ENCODE measurements around the gene MAPK12.

Gene MAPK12

DNA sequence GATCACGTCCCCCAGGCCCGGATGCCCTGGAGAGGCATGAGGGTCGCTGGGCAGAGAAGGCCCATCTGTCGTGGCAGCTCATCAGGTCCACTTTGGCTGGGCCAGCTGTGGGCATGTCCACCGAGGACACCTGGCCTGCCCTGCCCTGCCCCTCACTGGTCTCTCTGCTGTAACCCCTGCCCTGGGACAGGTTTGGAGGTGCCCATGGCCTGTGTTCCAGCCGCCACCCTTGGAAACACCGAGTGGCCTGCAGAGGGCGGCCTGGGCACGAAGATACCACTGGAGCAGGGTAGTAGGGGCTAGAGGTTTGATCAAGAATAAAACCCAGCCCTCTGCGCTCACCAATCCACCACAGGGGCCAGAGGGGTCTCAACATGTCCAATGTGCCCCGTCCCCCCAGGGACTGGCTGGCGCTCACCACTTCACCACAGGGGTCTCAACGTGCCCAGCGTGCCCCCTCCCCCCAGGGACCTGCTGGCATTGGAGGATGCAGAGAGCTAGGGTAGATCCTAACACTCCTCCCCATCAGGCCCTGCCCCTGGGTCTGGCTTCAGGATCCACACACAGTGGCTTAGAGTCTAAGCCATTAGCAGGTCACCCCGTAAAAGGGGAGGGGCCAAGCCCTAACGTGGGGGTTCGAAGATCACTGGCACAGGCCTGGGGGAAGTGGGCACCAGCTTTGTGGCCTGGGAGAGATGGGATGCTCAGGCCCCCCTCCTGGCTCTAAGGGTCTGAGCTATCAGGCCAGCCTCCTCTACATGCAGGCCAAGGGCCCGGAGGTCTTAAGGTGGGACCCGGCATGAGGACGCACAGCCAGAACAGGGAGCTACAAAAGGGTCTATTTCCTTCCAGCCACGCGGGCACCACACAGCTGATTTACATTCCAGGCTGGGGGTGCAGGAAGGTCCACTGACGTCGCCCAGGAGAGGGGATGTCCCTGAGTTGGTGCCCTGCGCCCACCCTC is 9.1 kb downstream of the MAPK12 start:
- no peak for DNase-seq (ENCODE audit: low read depth)

DNA sequence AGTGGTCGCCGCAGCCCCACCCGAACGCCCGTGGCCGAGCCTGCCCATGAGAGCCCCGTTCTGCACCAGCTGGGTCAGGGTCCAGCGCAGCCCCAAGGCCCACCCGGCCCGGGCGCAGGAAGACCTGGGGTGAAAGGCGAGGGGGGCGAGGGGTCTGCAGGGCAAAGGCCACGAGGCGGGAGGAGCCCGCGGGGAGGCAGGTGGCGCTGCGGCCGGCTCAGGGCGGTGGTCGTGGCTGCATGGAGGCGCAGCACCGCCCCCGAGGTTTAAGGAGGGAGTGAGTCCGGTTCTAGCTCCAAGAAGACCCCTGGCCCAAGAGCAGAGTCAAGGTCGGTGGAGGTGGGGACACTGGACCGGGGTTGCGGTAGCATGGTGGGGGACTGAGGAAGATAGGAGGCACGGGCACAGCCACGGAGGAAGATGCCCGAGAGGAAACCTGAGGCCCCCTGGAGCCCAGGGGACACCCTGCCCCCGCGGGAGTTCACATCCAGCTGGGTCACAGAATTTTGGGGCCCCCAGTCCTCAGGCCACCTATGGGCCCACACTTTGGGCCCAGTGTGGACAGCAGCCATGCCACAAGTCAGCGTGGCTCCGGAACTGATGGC is 9.9 kb downstream of the MAPK12 start:
- no peak for DNase-seq (ENCODE audit: low read depth)

DNA sequence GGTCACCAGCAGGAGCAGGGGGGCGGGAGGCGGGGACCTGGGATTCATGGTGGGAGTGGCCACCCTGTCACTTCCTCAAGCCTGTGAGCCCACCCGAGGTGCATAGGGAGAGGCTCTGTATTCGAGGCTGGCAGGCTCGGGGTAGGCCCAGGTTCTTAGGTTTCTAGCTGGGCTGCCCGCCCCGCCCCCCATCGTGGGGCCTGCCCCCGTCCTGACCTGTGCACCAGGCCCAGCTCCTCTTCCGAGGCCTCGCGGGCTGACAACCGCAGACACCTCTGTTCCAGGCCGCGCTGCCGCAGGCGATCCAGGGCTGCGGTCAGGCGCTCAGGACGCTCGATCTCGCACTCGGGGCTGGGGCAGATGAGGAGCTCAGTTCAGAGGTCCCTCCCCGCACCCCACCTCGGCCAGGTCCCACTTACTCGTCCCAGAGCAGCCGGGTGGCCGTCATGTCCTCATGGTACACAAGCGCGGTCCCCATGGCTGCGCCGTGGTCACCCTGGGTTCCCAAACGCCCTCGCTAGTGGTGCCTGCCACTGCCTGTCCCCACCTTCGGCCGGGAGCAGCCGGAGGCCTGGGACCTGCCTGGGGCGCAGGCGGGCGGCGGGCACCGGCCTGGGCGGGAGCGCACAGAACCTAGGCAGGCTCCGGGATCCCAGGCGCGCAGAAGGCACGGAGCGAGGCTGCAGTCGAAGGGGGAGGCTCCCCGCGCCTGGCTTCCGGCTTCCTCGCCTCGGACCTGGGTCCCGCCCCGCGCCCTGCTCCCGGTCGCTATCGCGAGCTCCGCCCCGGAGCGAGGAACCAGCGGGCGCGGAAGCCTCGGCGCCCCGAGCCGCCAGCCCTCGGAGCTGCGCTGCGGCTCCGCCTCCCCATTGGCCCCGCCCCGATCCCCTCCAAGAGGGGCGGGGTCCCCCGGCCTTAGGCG is 10.7 kb downstream of the MAPK12 start, which contains the start of gene HDAC10:
HDAC10 (minus strand) TSS at position 711 of the 922 bp plus-strand sequence; CDS start at position 478, 233 bp downstream.
- DNase-seq (ENCODE audit: low read depth) = no peak

DNA sequence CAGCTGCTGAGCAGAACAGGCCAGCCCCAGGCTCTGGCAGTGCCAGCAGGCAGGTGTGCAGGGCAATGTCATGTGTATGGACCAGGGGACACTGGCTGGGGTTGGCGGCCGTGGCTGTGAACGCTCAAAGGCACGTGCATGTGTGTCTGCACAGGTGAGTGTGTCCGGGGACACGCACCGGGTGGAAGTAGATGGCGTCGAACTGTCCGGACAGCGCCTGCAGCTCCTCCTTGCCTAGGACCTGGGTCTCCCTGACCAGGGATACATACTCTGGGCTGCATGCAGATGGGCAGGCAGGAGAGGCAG is 11.3 kb downstream of the MAPK12 start:
- DNase-seq (ENCODE audit: low read depth) = no peak

DNA sequence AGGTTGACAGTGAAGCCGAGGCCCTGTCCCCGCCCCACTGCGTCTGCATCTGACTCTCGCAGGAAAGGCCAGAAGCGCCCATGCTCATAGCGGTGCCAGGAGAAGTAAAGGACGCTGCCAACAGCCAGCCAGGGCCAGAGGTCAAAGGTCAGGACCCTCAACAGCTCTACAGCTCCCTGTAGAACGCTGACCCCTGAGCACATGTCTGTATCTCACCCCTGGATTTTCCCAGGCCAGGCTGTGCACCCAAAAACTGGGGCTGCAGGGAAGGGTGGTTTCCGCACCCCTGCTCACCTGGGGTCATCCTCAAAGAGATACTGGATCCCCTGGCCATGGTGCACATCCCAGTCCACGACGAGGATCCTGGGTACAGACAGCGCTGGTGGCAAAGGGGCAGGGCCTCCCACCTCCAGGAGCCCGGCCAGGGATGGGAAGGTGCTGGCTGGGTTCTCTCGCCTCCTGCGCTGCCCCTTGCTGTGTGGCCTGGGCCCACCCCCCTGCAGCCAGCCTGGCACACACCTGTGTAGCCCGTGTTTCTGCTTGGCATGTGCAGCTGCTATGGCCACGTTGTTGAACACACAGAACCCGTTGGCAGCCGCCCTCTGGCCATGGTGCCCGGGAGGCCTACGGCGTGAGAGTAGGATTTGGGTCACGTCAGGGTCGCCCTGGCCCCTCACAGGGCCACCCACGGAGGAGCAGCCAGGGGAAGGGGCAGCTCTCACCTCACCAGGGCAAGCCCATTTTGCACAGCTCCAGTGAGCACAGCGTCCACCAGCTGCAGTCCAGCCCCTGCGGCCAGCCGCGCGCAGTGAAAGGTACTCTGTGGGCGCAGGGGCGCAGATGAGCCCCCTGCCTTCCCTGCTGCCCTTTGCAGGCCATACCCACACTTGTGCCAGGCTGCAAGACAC is 11.9 kb downstream of the MAPK12 start:
- DNase-seq (ENCODE audit: low read depth) = no peak

DNA sequence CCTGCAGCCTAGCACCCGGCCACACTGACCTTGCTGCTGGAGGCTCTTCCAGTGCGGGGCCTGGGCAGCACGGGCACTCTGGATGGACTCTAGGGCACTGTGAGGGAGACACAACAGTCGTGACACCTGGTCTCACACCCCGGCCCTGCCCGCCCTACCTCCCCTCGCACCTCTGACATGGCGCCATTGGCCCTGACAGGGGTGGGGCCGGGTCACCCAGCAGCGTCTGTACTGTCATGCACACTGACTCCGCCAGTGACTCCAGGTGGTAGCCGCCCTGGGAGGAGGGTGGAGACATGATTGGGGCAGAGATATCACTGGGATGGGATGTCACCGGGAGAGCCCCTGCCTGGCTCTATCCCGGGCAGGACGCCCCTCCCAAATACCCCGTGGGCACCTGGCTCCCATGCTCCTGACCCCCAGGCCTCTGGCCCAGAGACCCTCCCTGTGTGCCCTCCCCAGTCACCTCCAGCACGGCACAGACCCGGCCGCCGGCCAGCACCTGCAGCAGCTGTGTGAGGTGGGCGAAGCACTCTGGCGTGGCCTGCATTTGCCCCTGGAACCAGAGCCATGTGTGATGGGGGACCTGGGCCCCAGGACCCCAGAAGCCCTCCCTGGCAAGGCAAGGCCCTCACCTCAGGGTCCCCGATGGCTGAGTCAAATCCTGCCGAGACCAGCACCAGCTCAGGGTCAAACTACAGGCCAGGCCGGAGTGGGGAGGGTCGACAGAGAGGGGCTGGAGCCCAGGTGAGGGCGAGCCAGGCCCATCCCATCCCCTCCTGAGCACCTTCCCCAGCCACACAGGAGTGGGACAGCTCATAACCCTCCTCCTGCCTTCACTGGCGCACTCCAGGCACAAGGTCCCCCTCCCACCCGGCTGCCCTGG is 13.0 kb downstream of the MAPK12 start:
- DNase-seq (ENCODE audit: low read depth) = no peak

DNA sequence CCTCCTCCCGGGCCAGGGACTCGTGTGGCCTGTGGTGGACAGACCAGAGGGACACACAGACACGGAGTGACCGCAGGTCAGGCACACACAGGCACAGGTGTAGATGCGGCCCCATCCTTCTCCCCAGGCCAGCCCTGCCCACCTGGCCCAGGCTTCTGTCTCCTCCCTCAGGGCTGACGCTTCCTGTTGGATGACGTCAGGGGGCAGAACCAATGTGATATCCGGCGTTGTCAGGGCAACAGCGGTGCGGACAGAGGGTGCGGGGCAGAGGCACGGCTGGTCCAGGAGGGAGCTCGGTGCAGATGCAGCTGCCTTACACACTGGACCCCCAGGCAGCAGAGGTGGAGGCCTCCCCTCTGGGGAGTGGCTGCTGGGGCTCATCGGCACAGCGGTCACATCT is 13.7 kb downstream of the MAPK12 start:
- DNase-seq (ENCODE audit: low read depth) = no peak

DNA sequence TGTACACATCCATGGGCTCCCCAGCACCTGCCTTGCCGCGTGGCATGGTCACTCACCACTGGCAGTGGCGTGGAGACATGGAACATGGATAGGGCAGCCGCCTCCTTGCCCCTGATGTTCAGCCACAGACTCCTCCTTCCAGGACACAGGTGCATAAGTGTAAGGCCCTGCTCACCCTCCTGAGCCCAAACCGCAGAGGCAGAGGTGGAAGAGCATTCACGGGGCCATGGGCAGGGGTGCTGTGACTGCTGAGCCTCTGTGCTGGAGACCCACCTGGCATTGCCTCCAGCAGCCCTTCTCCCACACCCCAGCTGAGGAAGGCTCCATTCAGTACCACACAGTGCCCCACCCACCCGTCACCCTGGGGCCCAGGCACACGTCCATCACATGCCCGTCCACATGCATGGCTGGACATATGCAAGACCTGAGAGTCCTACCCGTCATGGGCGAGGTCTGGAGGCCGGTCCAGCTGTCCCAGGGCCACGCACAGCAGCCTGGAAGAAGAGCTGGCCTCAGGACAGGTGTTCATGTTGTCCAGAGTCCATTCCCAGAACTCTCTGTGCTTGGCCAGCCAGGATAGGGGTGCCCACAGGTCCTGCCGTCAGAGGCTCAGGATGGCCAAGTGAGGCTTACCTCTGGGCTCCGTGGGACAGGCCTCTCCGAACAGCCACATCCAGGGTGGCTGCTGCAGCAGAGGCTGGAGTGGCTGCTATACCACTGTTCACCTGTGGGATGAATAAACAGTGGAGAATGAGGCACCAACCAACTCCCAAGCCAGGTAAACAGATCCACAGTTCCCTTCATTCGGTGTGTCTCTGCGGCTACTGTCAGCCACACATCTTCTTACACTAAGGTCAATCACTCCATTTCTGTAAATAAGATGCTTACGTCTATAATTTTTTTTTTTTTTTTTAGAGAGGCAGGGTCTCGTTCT is 15.0 kb downstream of the MAPK12 start:
- DNase-seq (ENCODE audit: low read depth) = no peak

DNA sequence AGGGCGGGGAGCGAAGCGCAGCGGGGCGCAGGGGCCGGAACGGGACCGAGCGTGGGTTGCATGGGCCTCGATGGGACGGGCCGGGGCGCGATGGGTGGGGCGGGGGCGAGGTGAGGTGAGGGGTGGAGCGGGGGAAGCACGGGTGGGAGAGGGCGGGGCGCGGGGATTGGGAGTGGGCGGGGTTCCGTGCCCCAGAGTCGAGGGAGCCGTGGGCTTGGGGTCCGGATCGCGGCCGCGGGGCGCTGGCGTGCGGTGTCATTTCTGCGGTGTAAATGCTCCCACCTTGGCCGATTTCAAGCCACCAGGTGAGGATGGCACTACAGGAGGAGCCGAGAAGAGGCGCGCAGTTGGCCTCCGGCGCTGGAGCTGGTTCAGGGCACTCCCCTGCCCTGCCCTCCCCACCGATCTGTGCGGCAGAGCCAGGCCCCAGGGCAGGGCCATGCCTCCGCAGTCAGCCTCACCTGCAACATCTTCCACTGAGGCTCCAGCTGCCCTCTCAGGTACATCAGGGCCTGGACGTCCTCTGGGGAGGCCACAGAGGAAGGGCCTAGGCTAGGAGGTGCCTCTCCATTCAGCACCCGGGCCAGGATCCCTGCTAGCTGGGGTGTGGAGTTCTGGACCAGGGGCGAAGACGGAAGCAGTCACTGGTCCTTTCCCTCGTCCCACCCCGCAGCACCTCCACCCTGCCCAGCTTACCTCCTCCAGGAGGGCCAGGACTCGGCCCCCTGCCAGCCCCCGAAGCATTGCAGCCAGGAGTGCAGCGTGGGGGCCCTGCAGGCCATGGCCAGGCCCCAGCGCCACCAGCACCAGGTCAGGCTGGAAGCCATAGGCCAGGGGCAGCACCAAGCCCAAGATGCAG is 16.0 kb downstream of the MAPK12 start:
- no peak for DNase-seq (ENCODE audit: low read depth)

DNA sequence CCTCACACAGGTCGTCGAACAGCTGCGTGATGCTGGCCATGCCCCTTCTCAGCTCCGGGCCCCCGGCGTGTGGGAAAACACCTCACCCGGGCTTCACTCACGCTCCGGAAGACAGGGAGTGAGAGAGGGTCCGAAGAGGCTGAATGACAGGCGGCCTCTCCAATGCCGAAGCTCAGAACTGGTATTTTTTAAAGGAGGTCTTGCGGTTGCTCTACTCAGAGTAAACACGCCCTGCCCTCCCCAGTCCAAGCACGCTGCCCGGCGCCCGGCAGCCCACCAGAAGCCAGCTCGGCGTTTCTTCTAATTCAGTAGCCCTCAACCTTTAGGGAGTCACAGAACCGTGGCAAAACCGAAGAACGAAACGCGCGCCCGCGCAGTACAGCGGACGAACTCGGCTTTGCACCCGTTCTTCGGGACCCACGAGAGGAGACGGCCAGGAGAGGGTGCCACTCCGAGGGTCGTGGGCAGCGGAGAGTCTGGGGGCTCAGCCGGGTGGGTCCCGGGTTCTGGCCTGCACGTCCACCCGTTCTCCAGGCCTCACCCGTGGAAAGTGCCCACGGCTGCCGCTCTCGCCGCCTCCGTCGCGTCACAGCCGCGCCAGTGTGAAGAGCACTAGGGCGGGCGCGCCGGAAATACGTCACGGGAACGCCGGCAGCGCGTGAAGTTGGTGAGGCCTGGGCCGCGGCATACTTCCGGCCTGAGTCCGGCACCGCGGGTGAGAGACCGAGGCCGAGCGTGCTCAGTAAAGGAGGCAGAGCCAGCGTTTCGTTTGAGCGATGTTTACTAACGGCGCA is 16.9 kb downstream of the MAPK12 start, which contains the start of gene TUBGCP6:
TUBGCP6 (minus strand) TSS at position 604 of the 794 bp plus-strand sequence; CDS start at position 40, 564 bp downstream.
- peak; percentile 82 for DNase-seq (ENCODE audit: low read depth)

DNA sequence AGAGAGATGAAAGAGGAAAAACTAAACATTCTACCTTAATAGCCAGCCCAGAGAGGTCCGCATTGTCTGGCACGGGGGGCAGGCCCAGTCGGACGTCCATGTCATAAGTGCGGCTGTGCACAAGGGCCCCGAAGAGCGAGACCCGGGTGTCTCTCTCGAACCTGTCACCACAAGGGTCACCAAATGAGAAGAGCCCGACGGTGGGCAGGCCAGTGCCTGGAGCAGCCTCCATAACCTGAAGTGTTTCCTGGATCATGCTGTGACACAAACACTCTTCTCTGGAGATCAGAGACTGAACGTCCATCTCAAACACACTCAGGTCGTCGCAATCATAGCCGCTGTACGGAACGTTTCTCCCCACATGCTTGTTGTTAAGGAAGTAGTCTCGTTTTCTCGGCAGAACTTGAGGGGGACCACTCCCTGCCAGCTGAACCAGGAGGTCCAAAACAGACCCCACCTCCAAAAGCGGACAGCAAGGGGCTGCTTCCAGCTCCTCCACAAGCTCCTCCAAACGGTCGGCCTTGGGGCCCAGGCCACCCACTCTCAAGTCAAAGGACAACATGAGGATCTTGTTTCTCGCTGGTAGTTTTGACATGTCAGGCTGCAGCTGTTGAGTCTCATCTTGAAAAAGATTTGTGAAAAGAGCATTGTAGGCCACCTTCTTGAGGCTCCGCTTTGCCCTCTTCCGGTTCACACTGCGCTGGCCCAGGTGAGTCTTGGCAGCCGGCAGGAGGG is 17.6 kb downstream of the MAPK12 start:
- DNase-seq (ENCODE audit: low read depth) = no peak

DNA sequence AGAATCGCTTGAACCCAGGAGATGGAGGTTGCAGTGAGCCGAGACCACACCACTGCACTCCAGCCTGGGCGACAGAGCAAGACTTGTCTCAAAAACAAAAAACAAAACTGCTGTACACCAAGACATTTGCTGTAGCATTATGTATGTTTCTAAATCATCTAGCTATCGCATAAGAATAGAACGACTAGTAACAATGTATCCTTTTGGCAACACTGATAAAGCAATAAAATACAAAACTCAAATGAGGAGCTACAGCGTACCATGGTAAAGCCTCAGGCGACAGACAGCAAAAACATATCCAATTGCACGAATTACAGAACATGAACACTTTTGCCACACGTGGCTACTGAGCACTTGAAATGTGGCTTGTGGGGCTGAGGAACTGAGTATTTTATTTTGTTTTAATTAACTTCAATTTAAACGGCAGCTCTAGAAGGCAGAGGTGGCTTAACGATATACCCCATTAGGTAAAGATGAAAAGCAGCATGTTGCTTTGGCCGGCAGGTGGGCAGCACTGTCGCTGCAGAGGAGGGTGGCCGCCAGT is 19.0 kb downstream of the MAPK12 start:
- DNase-seq (ENCODE audit: low read depth) = no peak

DNA sequence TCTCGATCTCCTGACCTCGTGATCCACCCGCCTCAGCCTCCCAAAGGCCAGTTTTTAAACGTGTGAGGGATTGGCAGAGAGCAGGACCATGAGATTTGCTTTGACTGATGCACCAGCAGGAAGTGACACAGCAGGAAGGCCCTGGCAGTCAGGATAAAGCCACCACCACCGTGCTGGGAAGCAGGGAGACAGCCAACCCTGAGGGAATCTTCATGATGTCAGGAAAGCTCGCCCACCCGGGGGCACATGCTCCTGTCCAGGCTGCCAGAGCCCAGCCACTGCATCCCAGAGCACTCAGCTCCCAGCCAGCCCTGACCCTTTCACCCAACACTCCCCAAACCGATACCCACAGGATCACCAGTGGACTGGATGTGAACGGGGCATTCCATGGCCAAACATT is 22.7 kb downstream of the MAPK12 start:
- DNase-seq (ENCODE audit: low read depth) = no peak

DNA sequence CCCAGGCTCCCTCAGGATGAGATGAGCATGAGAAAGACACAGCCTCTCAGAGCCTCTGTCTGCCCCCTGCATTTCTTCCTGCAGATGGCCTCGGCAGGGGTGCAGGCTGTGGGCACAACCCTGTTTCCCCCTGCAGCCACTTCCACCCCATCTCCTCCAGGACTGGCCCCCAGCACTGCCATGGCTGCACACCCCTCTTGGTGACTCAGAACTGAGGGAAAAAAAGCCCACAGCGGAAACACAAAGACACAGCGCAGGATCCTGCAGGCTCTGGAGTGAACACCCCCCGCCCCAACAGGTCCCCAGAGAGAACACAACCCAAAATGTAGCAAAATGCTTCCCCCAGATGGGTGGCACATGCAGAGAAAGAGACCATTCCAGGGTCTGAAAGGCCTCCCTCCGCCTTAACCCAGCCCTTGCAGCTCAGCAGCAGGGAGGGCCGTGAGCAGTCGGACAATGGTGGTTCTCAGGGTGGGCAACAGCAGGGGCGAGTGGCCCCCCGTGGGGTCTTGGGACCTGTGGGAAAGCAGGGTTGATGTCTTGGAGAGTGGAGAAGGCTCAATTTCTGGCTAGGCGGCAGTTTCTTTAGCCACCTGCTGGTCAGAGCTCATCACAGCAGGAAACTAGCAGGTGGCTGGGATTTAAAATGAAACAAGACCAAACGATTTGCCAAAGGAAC is 24.6 kb downstream of the MAPK12 start:
- DNase-seq (ENCODE audit: low read depth) = no peak

DNA sequence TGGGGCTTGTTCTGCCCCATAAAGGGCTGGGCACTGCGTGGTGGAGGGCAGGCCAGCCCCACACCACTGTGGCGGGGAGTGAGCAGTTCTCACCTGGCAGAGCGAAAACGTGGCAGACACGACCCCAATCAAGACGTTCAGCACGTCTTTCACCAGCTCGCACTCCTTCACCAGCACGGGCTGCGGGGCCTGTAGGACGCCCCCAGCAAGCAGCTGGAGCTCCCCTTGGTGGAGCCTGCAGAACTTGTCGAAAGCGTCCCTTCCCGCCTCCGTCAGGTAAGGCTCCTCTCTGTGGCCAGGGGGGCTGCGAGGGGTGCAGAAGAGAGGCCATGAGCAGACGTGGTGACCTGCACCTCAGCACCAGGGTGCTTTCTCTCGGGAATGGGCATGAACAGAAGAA is 28.3 kb downstream of the MAPK12 start:
- no peak for DNase-seq (ENCODE audit: low read depth)

Measured in stimulated activated CD8-positive, alpha-beta memory T cell treated with anti-CD3 and anti-CD28 coated beads, Interleukin-15, amount 100 ng/mL, for 1 hour (primary cell).